Retinal pigment epithelial cell (primary cell): ENCODE data around the gene BCKDHB.

Experiments
- DNase-seq: peaks from one replicate; pipeline ENCODE4 v3.0.0-alpha.2; 2010; ENCODE audit warnings: low read depth
- H3K4me3 ChIP-seq: 2 replicates; pipeline ENCODE4 v1.5.1; 2011; ENCODE audit warnings: mild to moderate bottlenecking, low read length, control low read depth, moderate library complexity
- TF ChIP-seq, protein P1 (sequence below): conservative IDR thresholded peaks from 2 replicates; pipeline ENCODE4 v1.5.1; 2011; ENCODE audit warnings: low read depth, low read length, control low read depth, inconsistent platforms

BCKDHB gene

DNA sequence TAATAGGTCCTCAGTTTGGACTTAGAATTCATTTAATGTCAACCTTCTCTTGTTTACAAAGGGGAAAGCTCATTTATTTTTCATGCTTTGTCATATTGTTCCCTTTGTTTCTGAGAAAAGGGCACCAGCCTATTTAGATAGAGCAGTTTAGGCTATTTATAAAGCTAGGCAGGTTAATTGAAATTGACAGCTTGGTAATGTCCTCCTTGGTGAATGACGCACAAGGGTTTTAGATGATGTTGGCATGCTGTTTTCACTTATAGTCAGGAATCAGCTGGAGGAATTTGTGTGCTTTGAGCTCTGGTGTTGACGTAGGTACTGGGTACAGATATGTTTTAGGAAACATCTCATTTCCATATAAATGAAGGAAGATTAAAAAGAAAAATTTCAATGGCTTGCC lies 45.2 kb downstream of the BCKDHB start:
- no peak overlapping the region for H3K4me3 ChIP-seq
- TF ChIP-seq, protein P1, sequence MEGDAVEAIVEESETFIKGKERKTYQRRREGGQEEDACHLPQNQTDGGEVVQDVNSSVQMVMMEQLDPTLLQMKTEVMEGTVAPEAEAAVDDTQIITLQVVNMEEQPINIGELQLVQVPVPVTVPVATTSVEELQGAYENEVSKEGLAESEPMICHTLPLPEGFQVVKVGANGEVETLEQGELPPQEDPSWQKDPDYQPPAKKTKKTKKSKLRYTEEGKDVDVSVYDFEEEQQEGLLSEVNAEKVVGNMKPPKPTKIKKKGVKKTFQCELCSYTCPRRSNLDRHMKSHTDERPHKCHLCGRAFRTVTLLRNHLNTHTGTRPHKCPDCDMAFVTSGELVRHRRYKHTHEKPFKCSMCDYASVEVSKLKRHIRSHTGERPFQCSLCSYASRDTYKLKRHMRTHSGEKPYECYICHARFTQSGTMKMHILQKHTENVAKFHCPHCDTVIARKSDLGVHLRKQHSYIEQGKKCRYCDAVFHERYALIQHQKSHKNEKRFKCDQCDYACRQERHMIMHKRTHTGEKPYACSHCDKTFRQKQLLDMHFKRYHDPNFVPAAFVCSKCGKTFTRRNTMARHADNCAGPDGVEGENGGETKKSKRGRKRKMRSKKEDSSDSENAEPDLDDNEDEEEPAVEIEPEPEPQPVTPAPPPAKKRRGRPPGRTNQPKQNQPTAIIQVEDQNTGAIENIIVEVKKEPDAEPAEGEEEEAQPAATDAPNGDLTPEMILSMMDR = no peak
- DNase-seq = no peak

- no peak overlapping the region for H3K4me3 ChIP-seq
- TF ChIP-seq, protein P1 = no peak
- DNase-seq = no peak
These were observed 47.7 kb downstream of the BCKDHB start for GRCh38 chr6:80154160-80154559.

- TF ChIP-seq, protein P1 = no peak
- no peak for DNase-seq
- no peak overlapping the region for H3K4me3 ChIP-seq
These were observed 49.8 kb downstream of the BCKDHB start for GRCh38 chr6:80156221-80156620.

DNA sequence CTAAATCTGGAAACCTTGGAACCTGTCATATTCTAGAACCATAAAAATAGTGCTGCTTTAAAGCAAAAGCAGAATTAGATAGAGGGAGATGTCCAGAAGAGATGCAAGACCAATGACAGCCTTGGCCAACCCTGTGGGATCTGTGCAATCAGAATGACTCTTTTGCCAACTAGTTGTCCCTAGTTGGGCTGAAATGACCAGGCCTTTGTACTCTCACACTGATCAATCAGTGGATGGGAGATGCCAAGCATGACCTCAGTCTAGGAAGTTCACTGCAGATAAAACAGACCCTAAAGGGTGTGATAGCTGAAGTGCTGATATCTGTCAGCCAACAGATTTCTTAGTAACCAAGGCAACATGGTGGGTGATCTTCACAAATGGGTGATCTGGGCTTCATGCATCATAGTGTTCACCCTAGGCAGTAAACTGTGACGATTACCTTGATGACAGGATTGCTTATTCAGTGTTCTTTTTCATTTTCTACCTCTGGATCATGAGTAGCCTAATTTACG lies 52.1 kb downstream of the BCKDHB start:
- TF ChIP-seq, protein P1 = no peak
- H3K4me3 ChIP-seq = no peak overlapping the region
- DNase-seq = no peak

DNA sequence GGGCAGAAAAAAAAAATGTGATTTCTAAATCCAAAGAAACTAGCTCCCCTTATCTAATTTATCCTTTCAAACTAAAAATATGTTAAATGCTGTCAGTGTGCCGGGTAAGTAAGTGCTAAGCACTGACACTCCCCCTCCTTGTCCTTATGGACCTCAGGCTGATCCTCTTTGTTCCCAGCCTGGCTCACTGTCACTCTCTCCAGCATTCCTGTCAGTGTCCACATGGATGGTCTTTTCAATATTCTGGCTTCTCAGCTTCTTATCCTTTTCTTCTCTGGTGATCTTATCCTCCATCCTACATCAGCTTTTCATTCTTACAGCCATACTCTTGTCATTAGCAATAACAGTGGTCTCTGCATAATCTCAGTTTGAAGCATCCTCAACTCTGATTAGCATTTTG lies 55.0 kb downstream of the BCKDHB start:
- TF ChIP-seq, protein P1 = no peak
- H3K4me3 ChIP-seq = no peak overlapping the region
- no peak for DNase-seq

GRCh38 chr6:80163754-80164187 lies 57.3 kb downstream of the BCKDHB start:
- TF ChIP-seq, protein P1 = no peak
- H3K4me3 ChIP-seq = no peak overlapping the region
- no peak for DNase-seq

GRCh38 chr6:80165143-80165542 lies 58.7 kb downstream of the BCKDHB start:
- TF ChIP-seq, protein P1 = no peak
- H3K4me3 ChIP-seq = no peak overlapping the region
- DNase-seq = no peak
